ENCODE measurements around the gene CTBP1. TPM values are rescaled to one million over a fixed set of nuclear protein-coding genes. Genes with fewer than 3 reads are reported as not detected.

The CTBP1 gene
- total RNA-seq, 1 experiment from 2014 or later, result 187 TPM

- no peak for DNase-seq (ENCODE audit: low spot score)
- intact Hi-C loops (cut with micrococcal nuclease; ENCODE audit: unreplicated experiment), result no loop called here
- BruUV-seq (replicated peaks), result no TSS peak
- ChIA-PET POLR2A (ENCODE audit: low non-redundant PET) (no interaction called here), CTCF (no interaction called here)
- Histone ChIP-seq H3K36me3 (ENCODE audit: insufficient read depth, low read length, poor library complexity, severe bottlenecking) (peaks cover 64% of the 10 kb centered on the region), H3K4me3 (ENCODE audit: low read depth, low read length, poor library complexity, severe bottlenecking) (no peak overlapping the region), H3K4me1 (ENCODE audit: insufficient read depth, low read length, poor library complexity, severe bottlenecking) (no peaks in the 10 kb centered on the region), H3K9me3 (ENCODE audit: low read depth, low read length, poor library complexity, severe bottlenecking) (no peaks in the 10 kb centered on the region), H3K27me3 (replicated peaks; ENCODE audit: insufficient read depth, low read depth, low read length, poor library complexity) (no peaks in the 10 kb centered on the region), H3K27ac (ENCODE audit: low read depth, low read length, poor library complexity, severe bottlenecking) (no peak overlapping the region)
- TF ChIP-seq CTCF (conservative IDR thresholded peaks at IDR 0.05; ENCODE audit: low read depth, low read length) (no peak), EZH2 (IDR thresholded peaks at IDR 0.05; ENCODE audit: borderline replicate concordance, low read depth, low read length, poor library complexity, severe bottlenecking) (no peak)
Measured at GRCh38 chr4:1222938-1223690, 25.8 kb downstream of the CTBP1 start.

DNA sequence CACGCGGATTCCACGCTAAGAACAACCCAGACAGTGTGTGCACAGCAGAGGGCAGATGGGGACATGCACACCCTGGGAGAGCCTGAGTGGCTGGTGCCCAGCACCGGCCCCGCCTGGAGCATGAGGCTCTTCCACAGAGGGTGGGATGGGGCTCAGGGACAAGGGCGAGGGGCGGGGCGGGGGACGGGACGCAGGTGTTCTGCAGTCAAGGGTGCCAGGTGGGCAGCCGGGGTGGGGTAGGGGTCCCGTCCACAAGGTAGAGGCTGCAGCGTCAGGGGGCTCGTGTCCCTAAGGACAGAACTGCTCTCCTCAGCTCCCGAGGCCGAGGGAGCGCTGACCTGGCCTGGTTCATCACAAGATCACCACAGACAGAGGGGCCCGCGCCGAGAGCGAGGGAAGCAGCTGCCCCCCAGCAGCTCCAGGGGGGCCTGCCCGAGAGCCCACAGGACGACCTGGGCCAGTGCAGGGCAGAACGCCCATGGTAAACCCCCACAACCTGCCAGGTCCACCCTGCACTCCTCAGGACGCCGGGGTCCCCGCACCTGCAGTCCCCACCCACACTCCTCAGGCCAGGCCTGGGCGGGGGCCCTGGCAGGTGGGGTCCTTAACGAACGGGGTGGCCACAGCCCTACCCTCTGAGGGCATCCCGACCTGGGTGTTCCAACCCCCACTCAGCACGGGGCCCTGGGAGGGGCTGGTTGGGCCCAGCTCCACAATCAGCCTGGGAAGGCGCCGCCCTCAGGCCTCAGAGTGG lies 26.7 kb downstream of the CTBP1 start:
- Histone ChIP-seq H3K36me3 (ENCODE audit: insufficient read depth, low read length, poor library complexity, severe bottlenecking) (peaks cover 63% of the 10 kb centered on the region), H3K4me1 (ENCODE audit: insufficient read depth, low read length, poor library complexity, severe bottlenecking) (no peaks in the 10 kb centered on the region), H3K9me3 (ENCODE audit: low read depth, low read length, poor library complexity, severe bottlenecking) (no peaks in the 10 kb centered on the region), H3K4me3 (ENCODE audit: low read depth, low read length, poor library complexity, severe bottlenecking) (no peak overlapping the region), H3K27me3 (replicated peaks; ENCODE audit: insufficient read depth, low read depth, low read length, poor library complexity) (no peaks in the 10 kb centered on the region), H3K27ac (ENCODE audit: low read depth, low read length, poor library complexity, severe bottlenecking) (no peak overlapping the region)
- BruUV-seq (replicated peaks), result no TSS peak
- TF ChIP-seq CTCF (conservative IDR thresholded peaks at IDR 0.05; ENCODE audit: low read depth, low read length) (no peak), EZH2 (IDR thresholded peaks at IDR 0.05; ENCODE audit: borderline replicate concordance, low read depth, low read length, poor library complexity, severe bottlenecking) (no peak)
- CTCF ChIA-PET, result interaction anchor here (0.6 kb wide), 1 partner anchor 291 kb away, joined by 3 read pairs; no protein-coding TSS in a partner anchor
- DNase-seq (ENCODE audit: low spot score), result no peak
- POLR2A ChIA-PET (ENCODE audit: low non-redundant PET), result no interaction called here
- intact Hi-C loops (cut with micrococcal nuclease; ENCODE audit: unreplicated experiment), result no loop called here

GRCh38 chr4:1221155-1221870 lies 27.6 kb downstream of the CTBP1 start:
- H3K27me3 ChIP-seq (replicated peaks; ENCODE audit: insufficient read depth, low read depth, low read length, poor library complexity), result no peaks in the 10 kb centered on the region
- H3K4me3 ChIP-seq (ENCODE audit: low read depth, low read length, poor library complexity, severe bottlenecking), result no peak overlapping the region
- no peaks in the 10 kb centered on the region for H3K9me3 ChIP-seq (ENCODE audit: low read depth, low read length, poor library complexity, severe bottlenecking)
- no TSS peak for BruUV-seq (replicated peaks)
- peaks cover 59% of the 10 kb centered on the region for H3K36me3 ChIP-seq (ENCODE audit: insufficient read depth, low read length, poor library complexity, severe bottlenecking)
- intact Hi-C loops (cut with micrococcal nuclease; ENCODE audit: unreplicated experiment), result no loop called here
- H3K27ac ChIP-seq (ENCODE audit: low read depth, low read length, poor library complexity, severe bottlenecking), result no peak overlapping the region
- H3K4me1 ChIP-seq (ENCODE audit: insufficient read depth, low read length, poor library complexity, severe bottlenecking), result no peaks in the 10 kb centered on the region
- no peak for TF ChIP-seq EZH2 (IDR thresholded peaks at IDR 0.05; ENCODE audit: borderline replicate concordance, low read depth, low read length, poor library complexity, severe bottlenecking)
- no peak for TF ChIP-seq CTCF (conservative IDR thresholded peaks at IDR 0.05; ENCODE audit: low read depth, low read length)
- no peak for DNase-seq (ENCODE audit: low spot score)
- POLR2A ChIA-PET (ENCODE audit: low non-redundant PET), result no interaction called here
- CTCF ChIA-PET, result interaction anchor here (0.6 kb wide), 1 partner anchor 292 kb away, joined by 3 read pairs; no protein-coding TSS in a partner anchor

Measured in A673 (cell line).